Keratinocyte (primary cell): ENCODE results near the gene EEIG2. TPM values are rescaled to one million over a fixed set of nuclear protein-coding genes. Genes with fewer than 3 reads are reported as not detected.

ENCODE experiments used
- DNase-seq: peaks from one replicate; pipeline ENCODE4 v3.0.0-alpha.2; 2011; ENCODE audit warnings: low read depth, missing footprints, low spot score
- FAIRE-seq: peaks from 2 replicates; lab custom pipeline; 2011; peaks lifted over from hg19 to GRCh38; lab: Jason Lieb, UNC
- H2AFZ ChIP-seq: 2 replicates; pipeline ENCODE4 v1.6.0; 2012; ENCODE audit warnings: low read length, control low read depth, inconsistent platforms; ENCODE audit not compliant: control insufficient read depth
- H3K27ac ChIP-seq: 2 replicates; pipeline ENCODE4 v1.5.1; 2011; ENCODE audit warnings: low read length; ENCODE audit not compliant: control insufficient read depth, insufficient read depth
- H3K27me3 ChIP-seq: 3 replicates; pipeline ENCODE4 v1.6.0; 2011; ENCODE audit warnings: low read length; ENCODE audit not compliant: control insufficient read depth, insufficient read depth; ENCODE audit errors: extremely low read depth
- H3K36me3 ChIP-seq, 2 experiments: 2 replicates in 1 of 2; 3 replicates in 1 of 2; pipeline ENCODE4 v1.5.1; 2011; ENCODE audit warnings: low read length in 2 of 2, mild to moderate bottlenecking in 1 of 2; ENCODE audit not compliant: control insufficient read depth in 2 of 2, insufficient read depth in 2 of 2; ENCODE audit errors: extremely low read depth in 1 of 2
- H3K4me1 ChIP-seq: 3 replicates; pipeline ENCODE4 v1.5.1; 2011; ENCODE audit warnings: low read length; ENCODE audit not compliant: control insufficient read depth, insufficient read depth; ENCODE audit errors: extremely low read depth
- H3K4me2 ChIP-seq: 3 replicates; pipeline ENCODE4 v1.6.0; 2011; ENCODE audit warnings: low read depth, low read length; ENCODE audit not compliant: control insufficient read depth, insufficient read depth; ENCODE audit errors: extremely low read depth
- H3K4me3 ChIP-seq, 3 experiments: fragments of 200-600 bp in 1 of 3; sonication (generic) in 1 of 3; 2 replicates in 2 of 3; 3 replicates in 1 of 3; pipeline ENCODE4 v1.5.1; 2011 to 2016; ENCODE audit warnings: low read length in 3 of 3, mild to moderate bottlenecking in 3 of 3, control low read depth in 2 of 3, inconsistent platforms in 1 of 3, low read depth in 1 of 3, mixed read lengths in 1 of 3, mixed run types in 1 of 3, moderate library complexity in 1 of 3; ENCODE audit not compliant: control insufficient read depth in 2 of 3, insufficient read depth in 2 of 3; ENCODE audit errors: extremely low read depth in 1 of 3
- H3K79me2 ChIP-seq: 2 replicates; pipeline ENCODE4 v1.6.0; 2012; ENCODE audit warnings: low read length; ENCODE audit not compliant: control insufficient read depth, insufficient read depth
- H3K9ac ChIP-seq: 3 replicates; pipeline ENCODE4 v1.6.0; 2011; ENCODE audit warnings: low read length; ENCODE audit not compliant: control insufficient read depth, insufficient read depth; ENCODE audit errors: extremely low read depth
- H3K9me1 ChIP-seq: 3 replicates; pipeline ENCODE4 v1.6.0; 2011; ENCODE audit warnings: low read length; ENCODE audit not compliant: control insufficient read depth, insufficient read depth; ENCODE audit errors: extremely low read depth
- H3K9me3 ChIP-seq: 2 replicates; pipeline ENCODE4 v1.5.1; 2012; ENCODE audit warnings: low read depth, low read length; ENCODE audit not compliant: control insufficient read depth
- H4K20me1 ChIP-seq: 3 replicates; pipeline ENCODE4 v1.6.0; 2011; ENCODE audit warnings: low read length; ENCODE audit not compliant: control insufficient read depth, insufficient read depth; ENCODE audit errors: extremely low read depth
- CTCF ChIP-seq, 3 experiments: IDR thresholded peaks in 1 of 3; conservative IDR thresholded peaks in 1 of 3; optimal IDR thresholded peaks in 1 of 3; 2 replicates in 2 of 3; 3 replicates in 1 of 3; pipeline versions ENCODE3 to v1.5.1; 2011; ENCODE audit warnings: low read length in 3 of 3, mild to moderate bottlenecking in 3 of 3, moderate library complexity in 2 of 3, control low read depth in 1 of 3, inconsistent platforms in 1 of 3; ENCODE audit not compliant: insufficient read depth in 2 of 3; ENCODE audit errors: extremely low read depth in 1 of 3
- EZH2 ChIP-seq: IDR thresholded peaks from one replicate; pipeline ENCODE4 v1.6.1; 2012; ENCODE audit warnings: inconsistent platforms, mild to moderate bottlenecking, low read length, moderate library complexity
- dilution Hi-C: fragments of 300-500 bp; cut with MboI; formaldehyde crosslinking; loops from one replicate; pipeline ENCODE4 v1.7.0; 2020; ENCODE audit warnings: low sequenced_read_pairs; ENCODE audit not compliant: extremely low pct_ligation_motif_present
- polyA plus RNA-seq, 5 experiments: library from polyadenylated mRNA; depleted of rRNA in 3 of 5; stranded (reverse) in 3 of 5; stranded (forward) in 1 of 5; unstranded in 1 of 5; fragments of >200 nt; gene quantifications; 1 replicate in 1 of 5; 2 replicates in 3 of 5; 3 replicates in 1 of 5; pipeline versions ENCODE4 v1.2.1 to v1.2.3, GENCODE V29; 2011 to 2012; ENCODE audit warnings: missing spikeins in 2 of 5, low read depth in 1 of 5, low replicate concordance in 1 of 5

EEIG2 gene
- polyA plus RNA-seq, 1 donor (not counting 4 experiments of a cell fraction or from before 2014, with no cell fraction given), result 2.0 TPM

GRCh38 chr1:108600504-108600903 lies 40.6 kb downstream of the EEIG2 start:
- DNase-seq, result no peak
- TF ChIP-seq EZH2, result no peak
- no peaks in the 10 kb centered on the region for H3K79me2 ChIP-seq
- H3K9me1 ChIP-seq, result no peaks in the 10 kb centered on the region
- H3K27me3 ChIP-seq, result no peaks in the 10 kb centered on the region
- no peaks in the 10 kb centered on the region for H3K4me1 ChIP-seq
- H3K9me3 ChIP-seq, result no peaks in the 10 kb centered on the region
- FAIRE-seq, result no peak
- H3K4me3 ChIP-seq, result no peak overlapping the region
- no peak overlapping the region for H3K9ac ChIP-seq
- H4K20me1 ChIP-seq, result no peaks in the 10 kb centered on the region
- no peaks in the 10 kb centered on the region for H3K36me3 ChIP-seq
- dilution Hi-C loops, result no loop called here
- no peak overlapping the region for H3K4me2 ChIP-seq
- no peak overlapping the region for H3K27ac ChIP-seq
- H2AFZ ChIP-seq, result no peak overlapping the region

GRCh38 chr1:108601708-108602410 lies 42.0 kb downstream of the EEIG2 start:
- FAIRE-seq (no peak), DNase-seq (no peak)
- H3K9ac ChIP-seq, result no peak overlapping the region
- no peaks in the 10 kb centered on the region for H3K79me2 ChIP-seq
- no peak overlapping the region for H2AFZ ChIP-seq
- dilution Hi-C loops, result no loop called here
- no peaks in the 10 kb centered on the region for H3K9me1 ChIP-seq
- H3K9me3 ChIP-seq, result no peaks in the 10 kb centered on the region
- H3K27ac ChIP-seq, result no peak overlapping the region
- no peaks in the 10 kb centered on the region for H4K20me1 ChIP-seq
- no peak for TF ChIP-seq CTCF (optimal IDR thresholded peaks at IDR 0.05 in 1 of 3, IDR thresholded peaks at IDR 0.05 in 1 of 3, conservative IDR thresholded peaks at IDR 0.05 in 1 of 3; ENCODE audit: extremely low read depth in 1 of 3, insufficient read depth in 2 of 3, low read length in 3 of 3)
- no peaks in the 10 kb centered on the region for H3K36me3 ChIP-seq
- H3K4me2 ChIP-seq, result no peak overlapping the region
- no peaks in the 10 kb centered on the region for H3K4me1 ChIP-seq
- H3K27me3 ChIP-seq, result no peaks in the 10 kb centered on the region
- no peak overlapping the region for H3K4me3 ChIP-seq

- Histone ChIP-seq H3K27ac (no peak overlapping the region), H2AFZ (no peak overlapping the region), H3K9ac (no peak overlapping the region), H3K79me2 (no peaks in the 10 kb centered on the region), H3K4me1 (no peaks in the 10 kb centered on the region), H3K4me2 (no peak overlapping the region), H3K9me3 (no peaks in the 10 kb centered on the region), H3K4me3 (no peak overlapping the region), H3K36me3 (no peaks in the 10 kb centered on the region), H3K9me1 (no peaks in the 10 kb centered on the region), H3K27me3 (no peaks in the 10 kb centered on the region), H4K20me1 (no peaks in the 10 kb centered on the region)
- no peak for DNase-seq
- FAIRE-seq, result no peak
- TF ChIP-seq CTCF (optimal IDR thresholded peaks at IDR 0.05 in 1 of 3, IDR thresholded peaks at IDR 0.05 in 1 of 3, conservative IDR thresholded peaks at IDR 0.05 in 1 of 3; ENCODE audit: extremely low read depth in 1 of 3, insufficient read depth in 2 of 3, low read length in 3 of 3) (no peak), EZH2 (no peak)
- dilution Hi-C loops, result no loop called here
Observed at GRCh38 chr1:108605633-108606032, 45.7 kb downstream of the EEIG2 start.
